ENCODE measurements around the gene ZNF738. TPM values are rescaled to one million over a fixed set of nuclear protein-coding genes. Genes with fewer than 3 reads are reported as not detected.

Gene ZNF738
- polyA plus RNA-seq, 1 of the 3 experiments (the other 2 are of a cell fraction) = 8.1 TPM

DNA sequence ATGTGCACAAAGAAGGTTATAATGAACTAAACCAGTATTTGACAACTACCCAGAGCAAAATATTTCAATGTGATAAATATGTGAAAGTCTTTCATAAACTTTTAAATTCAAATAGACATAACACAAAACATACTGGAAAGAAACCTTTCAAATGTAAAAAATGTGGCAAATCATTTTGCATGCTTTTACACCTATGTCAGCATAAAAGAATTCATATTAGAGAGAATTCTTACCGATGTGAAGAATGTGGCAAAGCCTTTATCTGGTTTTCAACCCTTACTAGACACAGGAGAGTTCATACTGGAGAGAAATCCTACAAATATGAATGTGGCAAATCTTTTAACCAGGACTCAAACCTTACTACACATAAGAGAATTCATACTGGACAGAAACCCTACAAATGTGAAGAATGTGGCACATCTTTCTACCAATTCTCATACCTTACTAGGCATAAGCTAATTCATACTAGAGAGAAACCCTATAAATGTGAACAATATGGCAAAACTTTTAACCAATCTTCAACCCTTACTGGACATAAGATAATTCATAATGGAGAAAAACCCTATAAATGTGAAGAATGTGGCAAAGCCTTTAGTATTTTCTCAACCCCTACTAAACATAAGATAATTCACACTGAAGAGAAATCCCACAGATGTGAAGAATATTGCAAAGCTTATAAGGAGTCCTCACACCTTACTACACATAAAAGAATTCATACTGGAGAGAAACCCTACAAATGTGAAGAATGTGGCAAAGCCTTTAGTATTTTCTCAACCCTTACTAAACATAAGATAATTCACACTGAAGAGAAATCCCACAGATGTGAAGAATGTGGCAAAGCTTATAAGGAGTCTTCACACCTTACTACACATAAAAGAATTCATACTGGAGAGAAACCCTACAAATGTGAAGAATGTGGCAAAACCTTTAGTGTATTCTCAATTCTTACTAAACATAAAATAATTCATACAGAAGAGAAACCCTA lies 64.5 kb downstream of the ZNF738 start:
- H3K9me3 ChIP-seq = peaks cover 33% of the 10 kb centered on the region
- H4K20me1 ChIP-seq (ENCODE audit: insufficient read depth) = no peaks in the 10 kb centered on the region
- no peaks in the 10 kb centered on the region for H3K27me3 ChIP-seq (ENCODE audit: insufficient read depth)
- no peak for DNase-seq
- no peak overlapping the region for H2AFZ ChIP-seq (ENCODE audit: low read depth)
- peaks cover 0 to 17% of the 10 kb centered on the region in 2 experiments for H3K36me3 ChIP-seq (replicated peaks in 1 of 2; ENCODE audit: control insufficient read depth in 1 of 2, insufficient read depth in 2 of 2, low read length in 1 of 2)
- H3F3A ChIP-seq (replicated peaks; ENCODE audit: insufficient read depth) = no peaks in the 10 kb centered on the region
- no peaks in the 10 kb centered on the region for H3K9me2 ChIP-seq
- no peak overlapping the region for H3K9ac ChIP-seq
- H3K4me1 ChIP-seq (ENCODE audit: control insufficient read depth in 1 of 2, insufficient read depth in 2 of 2, low read depth in 1 of 2, low read length in 1 of 2) = no peaks in the 10 kb centered on the region
- no peak overlapping the region for H3K4me2 ChIP-seq
- ChIA-PET CTCF (interaction anchor here (0.6 to 1.5 kb wide), 2 partner anchors 11 to 12 kb away, joined by 3 read pairs; no protein-coding TSS in a partner anchor), POLR2A (no interaction called here)
- no peak for TF ChIP-seq NRF1 (IDR thresholded peaks at IDR 0.05; ENCODE audit: low read depth, low read length)
- TF ChIP-seq, protein P1, sequence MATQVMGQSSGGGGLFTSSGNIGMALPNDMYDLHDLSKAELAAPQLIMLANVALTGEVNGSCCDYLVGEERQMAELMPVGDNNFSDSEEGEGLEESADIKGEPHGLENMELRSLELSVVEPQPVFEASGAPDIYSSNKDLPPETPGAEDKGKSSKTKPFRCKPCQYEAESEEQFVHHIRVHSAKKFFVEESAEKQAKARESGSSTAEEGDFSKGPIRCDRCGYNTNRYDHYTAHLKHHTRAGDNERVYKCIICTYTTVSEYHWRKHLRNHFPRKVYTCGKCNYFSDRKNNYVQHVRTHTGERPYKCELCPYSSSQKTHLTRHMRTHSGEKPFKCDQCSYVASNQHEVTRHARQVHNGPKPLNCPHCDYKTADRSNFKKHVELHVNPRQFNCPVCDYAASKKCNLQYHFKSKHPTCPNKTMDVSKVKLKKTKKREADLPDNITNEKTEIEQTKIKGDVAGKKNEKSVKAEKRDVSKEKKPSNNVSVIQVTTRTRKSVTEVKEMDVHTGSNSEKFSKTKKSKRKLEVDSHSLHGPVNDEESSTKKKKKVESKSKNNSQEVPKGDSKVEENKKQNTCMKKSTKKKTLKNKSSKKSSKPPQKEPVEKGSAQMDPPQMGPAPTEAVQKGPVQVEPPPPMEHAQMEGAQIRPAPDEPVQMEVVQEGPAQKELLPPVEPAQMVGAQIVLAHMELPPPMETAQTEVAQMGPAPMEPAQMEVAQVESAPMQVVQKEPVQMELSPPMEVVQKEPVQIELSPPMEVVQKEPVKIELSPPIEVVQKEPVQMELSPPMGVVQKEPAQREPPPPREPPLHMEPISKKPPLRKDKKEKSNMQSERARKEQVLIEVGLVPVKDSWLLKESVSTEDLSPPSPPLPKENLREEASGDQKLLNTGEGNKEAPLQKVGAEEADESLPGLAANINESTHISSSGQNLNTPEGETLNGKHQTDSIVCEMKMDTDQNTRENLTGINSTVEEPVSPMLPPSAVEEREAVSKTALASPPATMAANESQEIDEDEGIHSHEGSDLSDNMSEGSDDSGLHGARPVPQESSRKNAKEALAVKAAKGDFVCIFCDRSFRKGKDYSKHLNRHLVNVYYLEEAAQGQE (IDR thresholded peaks at IDR 0.05; ENCODE audit: low read depth, low read length) = no peak
- no peak overlapping the region for H3K27ac ChIP-seq (ENCODE audit: low read depth in 2 of 2, low read length in 1 of 2)
- no peak overlapping the region for H3K4me3 ChIP-seq (ENCODE audit: low read depth in 2 of 2, low read length in 1 of 2)
- H3K79me2 ChIP-seq (ENCODE audit: insufficient read depth) = no peaks in the 10 kb centered on the region
- WGBS (ENCODE audit: low lambda C conversion rate) = 63% methylated on average over 1 of the region's 1 CpG

Other genes starting within 250 kb of the ZNF738 start
- 2.4 and 3.8 TPM in 2 replicates for gene ZNF431, start 217.0 kb upstream of the ZNF738 start, polyA plus RNA-seq (2012; rRNA removed)
- gene ZNF708, start 29.6 kb upstream of the ZNF738 start, polyA plus RNA-seq (2012; rRNA removed) = 1.0 and 1.8 TPM in 2 replicates
- 3.7 and 5.5 TPM in 2 replicates for gene ZNF493, start 38.1 kb downstream of the ZNF738 start, polyA plus RNA-seq (2012; rRNA removed)
- 5.6 and 8.3 TPM in 2 replicates for gene ZNF429, start 146.6 kb downstream of the ZNF738 start, polyA plus RNA-seq (2012; rRNA removed)